CD14-positive monocyte (primary cell): ENCODE data around the gene PCAT6. TPM values are rescaled to one million over a fixed set of nuclear protein-coding genes. Genes with fewer than 3 reads are reported as not detected.

Experiments used
- DNase-seq, 3 donors: peaks; one replicate each; pipeline ENCODE4 v3.0.0-alpha.2; 2011 to 2022
- H2AFZ ChIP-seq: 2 replicates; pipeline ENCODE4 v1.6.0; 2012; ENCODE audit warnings: mild to moderate bottlenecking, low read depth, low read length, inconsistent platforms; ENCODE audit not compliant: insufficient read depth, poor library complexity, severe bottlenecking
- H3K27ac ChIP-seq, 2 donors: 1 replicate in 1 of 2; 2 replicates in 1 of 2; pipeline ENCODE4 v1.5.1; 2012 to 2013; ENCODE audit warnings: low read length in 2 of 2, control low read depth in 1 of 2, inconsistent platforms in 1 of 2, low read depth in 1 of 2, mild to moderate bottlenecking in 1 of 2
- H3K27me3 ChIP-seq, 2 donors: one replicate each; pipeline versions ENCODE4 v1.6.0 to v1.6.1; 2011 to 2013; ENCODE audit warnings: low read length in 2 of 2; ENCODE audit not compliant: control insufficient read depth in 2 of 2, insufficient read depth in 2 of 2
- H3K36me3 ChIP-seq, 2 donors: replicated peaks in 1 of 2; 1 replicate in 1 of 2; 2 replicates in 1 of 2; pipeline versions ENCODE4 v1.5.1 to v1.6.1; 2012 to 2013; ENCODE audit warnings: low read length in 2 of 2, control low read depth in 1 of 2, inconsistent platforms in 1 of 2, mild to moderate bottlenecking in 1 of 2; ENCODE audit not compliant: insufficient read depth in 2 of 2, control insufficient read depth in 1 of 2
- H3K4me1 ChIP-seq, 2 donors: 1 replicate in 1 of 2; 2 replicates in 1 of 2; pipeline versions ENCODE4 v1.5.1 to v1.6.1; 2012 to 2013; ENCODE audit warnings: low read length in 2 of 2, control low read depth in 1 of 2, inconsistent platforms in 1 of 2, mild to moderate bottlenecking in 1 of 2, moderate library complexity in 1 of 2; ENCODE audit not compliant: insufficient read depth in 2 of 2, control insufficient read depth in 1 of 2
- H3K4me2 ChIP-seq: replicated peaks from 2 replicates; pipeline ENCODE3; 2012; ENCODE audit warnings: low read length, moderate library complexity, mild to moderate bottlenecking; ENCODE audit not compliant: poor library complexity, severe bottlenecking; ENCODE audit errors: extremely low read depth
- H3K4me3 ChIP-seq, 3 experiments: fragments of 200-600 bp in 1 of 3; sonication (generic) in 1 of 3; replicated peaks in 1 of 3; 1 replicate in 2 of 3; 2 replicates in 1 of 3; pipeline ENCODE4 v1.5.1; 2011 to 2013; ENCODE audit warnings: low read length in 3 of 3, mild to moderate bottlenecking in 3 of 3, control low read depth in 2 of 3, low read depth in 2 of 3, inconsistent platforms in 1 of 3, moderate library complexity in 1 of 3
- H3K79me2 ChIP-seq: 2 replicates; pipeline ENCODE4 v1.6.0; 2012; ENCODE audit warnings: mild to moderate bottlenecking, control low read depth, inconsistent platforms, low read length, moderate library complexity; ENCODE audit not compliant: insufficient read depth
- H3K9ac ChIP-seq: 2 replicates; pipeline ENCODE4 v1.6.0; 2017; ENCODE audit warnings: low read length, mild to moderate bottlenecking; ENCODE audit not compliant: insufficient read depth, poor library complexity, severe bottlenecking
- H3K9me3 ChIP-seq, 2 donors: replicated peaks in 1 of 2; 1 replicate in 1 of 2; 2 replicates in 1 of 2; pipeline versions ENCODE4 v1.5.1 to v1.6.1; 2012 to 2013; ENCODE audit warnings: low read length in 2 of 2, control low read depth in 1 of 2; ENCODE audit not compliant: control insufficient read depth in 1 of 2, insufficient read depth in 1 of 2
- H4K20me1 ChIP-seq: 2 replicates; pipeline ENCODE4 v1.6.0; 2012; ENCODE audit warnings: mild to moderate bottlenecking, low read length, control low read depth, moderate library complexity; ENCODE audit not compliant: insufficient read depth
- H3K27ac Mint-ChIP-seq, 7 donors: one replicate each; pipeline ENCODE4 v1.8.0; 2020; ENCODE audit warnings: mild to moderate bottlenecking in 7 of 7, mixed read lengths in 7 of 7, moderate library complexity in 6 of 7, inconsistent platforms in 2 of 7
- H3K27me3 Mint-ChIP-seq, 3 donors: one replicate each; pipeline ENCODE4 v1.8.0; 2021 to 2022; ENCODE audit warnings: low read depth in 3 of 3, mild to moderate bottlenecking in 3 of 3, mixed read lengths in 3 of 3, moderate library complexity in 3 of 3, inconsistent platforms in 1 of 3
- H3K36me3 Mint-ChIP-seq, 2 donors: one replicate each; pipeline ENCODE4 v1.8.0; 2020; ENCODE audit warnings: mixed read lengths in 2 of 2, inconsistent platforms in 1 of 2, mild to moderate bottlenecking in 1 of 2
- H3K4me1 Mint-ChIP-seq: one replicate; pipeline ENCODE4 v1.8.0; 2020; ENCODE audit warnings: mild to moderate bottlenecking, mixed read lengths
- H3K4me3 Mint-ChIP-seq, 2 donors: one replicate each; pipeline ENCODE4 v1.8.0; 2020; ENCODE audit warnings: mild to moderate bottlenecking in 2 of 2, mixed read lengths in 2 of 2, moderate library complexity in 1 of 2
- H3K9me3 Mint-ChIP-seq, 7 donors: one replicate each; pipeline ENCODE4 v1.8.0; 2020 to 2022; ENCODE audit warnings: mixed read lengths in 7 of 7, mild to moderate bottlenecking in 6 of 7, moderate library complexity in 6 of 7, inconsistent platforms in 2 of 7
- CTCF ChIP-seq: fragments of 200-600 bp; IDR thresholded peaks from one replicate; pipeline ENCODE4 v1.8.0; 2022; ENCODE audit warnings: antibody characterized with exemption, mild to moderate bottlenecking
- WGBS: methylation state at CpG from one replicate; pipeline ENCODE4 v1.1.5; 2013; ENCODE audit warnings: missing lambda C conversion rate; ENCODE audit not compliant: insufficient coverage; 5-methylcytosine and 5-hydroxymethylcytosine counted together
- intact Hi-C, 2 donors: fragments of 100-400 bp; cut with micrococcal nuclease; formaldehyde crosslinking; loops; one replicate each; pipeline versions ENCODE4 v1.15.0 to v1.15.1; 2023
- polyA plus RNA-seq, 3 donors: library from polyadenylated mRNA; depleted of rRNA in 1 of 3; unstranded in 2 of 3; stranded (reverse) in 1 of 3; fragments of 300-500 nt in 2 of 3; fragments of >200 nt in 1 of 3; fragmentation: Illumina TruSeq in 2 of 3; gene quantifications; 1 replicate in 2 of 3; 2 replicates in 1 of 3; pipeline ENCODE4 v1.2.3, GENCODE V29; 2012 to 2021

The PCAT6 gene
- polyA plus RNA-seq, 3 donors: 1.0 TPM; not detected in 2

- no peak for TF ChIP-seq CTCF
- Mint-ChIP-seq H3K27ac (no peak overlapping the region), H3K36me3 (peaks cover 49 to 62% of the 10 kb centered on the region in 2 donors), H3K4me1 (peaks cover 12% of the 10 kb centered on the region), H3K9me3 (peaks cover 0 to 2% (median 0%) of the 10 kb centered on the region in 7 donors), H3K27me3 (no peaks in the 10 kb centered on the region), H3K4me3 (no peak overlapping the region)
- 100% methylated on average over 1 of the region's 1 CpG for WGBS
- intact Hi-C loops: no loop called here
- Histone ChIP-seq H3K27ac (no peak overlapping the region), H3K9ac (no peak overlapping the region), H4K20me1 (no peaks in the 10 kb centered on the region), H3K36me3 (peaks cover 25 to 68% of the 10 kb centered on the region in 2 donors), H3K79me2 (no peaks in the 10 kb centered on the region), H3K4me3 (no peak overlapping the region), H3K27me3 (no peaks in the 10 kb centered on the region), H3K4me1 (peaks cover 8 to 11% of the 10 kb centered on the region in 2 donors), H2AFZ (no peak overlapping the region), H3K9me3 (no peaks in the 10 kb centered on the region), H3K4me2 (no peak overlapping the region)
- no peak for DNase-seq
Observed at GRCh38 chr1:202765721-202766120, 45.0 kb upstream of the PCAT6 start.

GRCh38 chr1:202770135-202770534 is 40.6 kb upstream of the PCAT6 start:
- no peaks in the 10 kb centered on the region for H3K9me3 ChIP-seq
- intact Hi-C loops: no loop called here
- WGBS: no CpG with 5 or more reads among the region's 2 CpGs
- no peaks in the 10 kb centered on the region for H3K27me3 ChIP-seq
- no peaks in the 10 kb centered on the region for H3K27me3 Mint-ChIP-seq
- no peak overlapping the region for H3K4me3 ChIP-seq
- H3K9ac ChIP-seq: no peak overlapping the region
- DNase-seq: no peak
- H3K36me3 ChIP-seq: peaks cover 46 to 69% of the 10 kb centered on the region in 2 donors
- H3K9me3 Mint-ChIP-seq: no peaks in the 10 kb centered on the region
- H3K79me2 ChIP-seq: no peaks in the 10 kb centered on the region
- TF ChIP-seq CTCF: no peak
- no peaks in the 10 kb centered on the region for H4K20me1 ChIP-seq
- H3K27ac Mint-ChIP-seq: no peak overlapping the region
- H3K27ac ChIP-seq: no peak overlapping the region
- H3K4me2 ChIP-seq: no peak overlapping the region
- peaks cover 58 to 65% of the 10 kb centered on the region in 2 donors for H3K36me3 Mint-ChIP-seq
- no peaks in the 10 kb centered on the region for H3K4me1 Mint-ChIP-seq
- no peak overlapping the region for H3K4me3 Mint-ChIP-seq
- no peak overlapping the region for H2AFZ ChIP-seq
- H3K4me1 ChIP-seq: no peaks in the 10 kb centered on the region
